Esophagus muscularis mucosa (tissue), 4 donors: ENCODE measurements around the gene CHRNA9.

Source experiments
- EP300 ChIP-seq: sonication (generic); formaldehyde crosslinking; IDR thresholded peaks from one replicate; pipeline ENCODE4 v1.6.1; 2017; ENCODE audit warnings: antibody characterized with exemption
- POLR2A ChIP-seq: fragments of 450-650 bp; IDR thresholded peaks from one replicate; pipeline ENCODE4 v1.6.1; 2017; ENCODE audit warnings: antibody characterized with exemption, moderate library complexity, mild to moderate bottlenecking, low read depth
- TF ChIP-seq, protein P1 (sequence below), 3 experiments: fragments of 200-600 bp in 2 of 3; fragments of 450-650 bp in 1 of 3; sonication (generic) in 2 of 3; IDR thresholded peaks; one replicate each; pipeline ENCODE4 v1.5.1; 2017 to 2019; ENCODE audit warnings: antibody characterized with exemption in 3 of 3, mild to moderate bottlenecking in 2 of 3, moderate library complexity in 1 of 3

DNA sequence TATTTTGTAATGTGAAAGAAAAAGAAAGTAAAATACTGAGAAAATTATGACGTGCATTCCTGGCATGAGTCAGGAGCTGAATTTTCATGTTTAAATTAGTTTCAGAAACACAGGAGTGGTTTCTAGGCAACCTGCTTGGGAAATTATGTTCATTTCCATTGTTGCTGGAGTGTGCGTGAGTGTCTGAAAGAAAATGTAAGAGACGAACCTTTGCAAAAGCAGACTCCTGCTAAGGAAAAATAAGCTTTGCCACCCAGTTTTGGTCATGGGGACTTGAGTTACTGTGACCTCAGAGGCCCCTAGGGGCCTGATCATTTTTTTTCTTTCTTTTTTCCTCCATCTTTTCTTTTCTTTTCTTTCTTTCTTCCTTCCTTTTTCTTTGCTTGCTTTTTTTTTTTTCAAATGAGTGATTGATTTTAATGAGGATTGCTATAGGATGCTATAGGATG, 18.8 kb upstream of the CHRNA9 start:
- TF ChIP-seq, protein P1, sequence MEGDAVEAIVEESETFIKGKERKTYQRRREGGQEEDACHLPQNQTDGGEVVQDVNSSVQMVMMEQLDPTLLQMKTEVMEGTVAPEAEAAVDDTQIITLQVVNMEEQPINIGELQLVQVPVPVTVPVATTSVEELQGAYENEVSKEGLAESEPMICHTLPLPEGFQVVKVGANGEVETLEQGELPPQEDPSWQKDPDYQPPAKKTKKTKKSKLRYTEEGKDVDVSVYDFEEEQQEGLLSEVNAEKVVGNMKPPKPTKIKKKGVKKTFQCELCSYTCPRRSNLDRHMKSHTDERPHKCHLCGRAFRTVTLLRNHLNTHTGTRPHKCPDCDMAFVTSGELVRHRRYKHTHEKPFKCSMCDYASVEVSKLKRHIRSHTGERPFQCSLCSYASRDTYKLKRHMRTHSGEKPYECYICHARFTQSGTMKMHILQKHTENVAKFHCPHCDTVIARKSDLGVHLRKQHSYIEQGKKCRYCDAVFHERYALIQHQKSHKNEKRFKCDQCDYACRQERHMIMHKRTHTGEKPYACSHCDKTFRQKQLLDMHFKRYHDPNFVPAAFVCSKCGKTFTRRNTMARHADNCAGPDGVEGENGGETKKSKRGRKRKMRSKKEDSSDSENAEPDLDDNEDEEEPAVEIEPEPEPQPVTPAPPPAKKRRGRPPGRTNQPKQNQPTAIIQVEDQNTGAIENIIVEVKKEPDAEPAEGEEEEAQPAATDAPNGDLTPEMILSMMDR (IDR thresholded peaks at IDR 0.05), result no peak
- TF ChIP-seq POLR2A, result no peak
- TF ChIP-seq EP300, result no peak
